Activated naive CD8-positive, alpha-beta T cell treated with anti-CD3 and anti-CD28 coated beads, Interleukin-2, amount 50 U/mL, for 24 hours (primary cell): Measurements from ENCODE around the gene LRG1.
"Not testable (repeated sequence)": the region's sequence is repeated elsewhere in the genome, so short reads cannot be mapped to it uniquely, and the experiment has no call there.

ENCODE experiments used
- ATAC-seq: fragments of 150-1000 bp; cut with Tn5 transposase; one replicate; pipeline ENCODE4 v1.10.0; 2021
- DNase-seq: peaks from one replicate; pipeline ENCODE4 v3.0.0; 2021
- H3K27ac Mint-ChIP-seq: one replicate; pipeline ENCODE4 v1.8.0; 2021; ENCODE audit warnings: mild to moderate bottlenecking, mixed read lengths
- H3K27me3 Mint-ChIP-seq: one replicate; pipeline ENCODE4 v1.8.0; 2021; ENCODE audit warnings: mixed read lengths
- H3K36me3 Mint-ChIP-seq: one replicate; pipeline ENCODE4 v1.8.0; 2021; ENCODE audit warnings: low read depth, mixed read lengths
- H3K4me1 Mint-ChIP-seq: one replicate; pipeline ENCODE4 v1.8.0; 2021; ENCODE audit warnings: mixed read lengths
- H3K4me3 Mint-ChIP-seq: one replicate; pipeline ENCODE4 v1.8.0; 2021; ENCODE audit warnings: mild to moderate bottlenecking, moderate library complexity, mixed read lengths
- H3K9me3 Mint-ChIP-seq: one replicate; pipeline ENCODE4 v1.8.0; 2021; ENCODE audit warnings: mixed read lengths

The LRG1 gene

DNA sequence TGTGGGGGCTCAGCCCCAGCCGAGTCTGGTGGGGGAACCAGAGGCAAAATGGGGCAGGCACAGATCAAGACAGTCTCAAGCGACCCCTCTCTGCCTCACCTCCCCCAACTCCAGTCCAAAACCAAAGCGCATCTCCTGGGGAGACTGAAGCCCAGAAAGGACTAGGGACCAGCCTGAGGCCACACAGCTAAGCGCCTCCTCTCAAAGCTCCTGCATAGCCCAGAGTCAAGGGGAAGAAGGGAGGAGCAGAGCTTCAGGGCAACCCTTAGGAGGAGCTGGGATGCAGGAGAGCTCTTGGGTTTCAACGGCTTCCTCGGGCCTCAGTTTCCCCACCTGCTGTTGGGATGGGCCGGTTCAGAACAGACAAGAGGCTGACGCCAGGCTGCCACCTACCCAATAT, 39.6 kb upstream of the LRG1 start:
- Mint-ChIP-seq H3K4me3 (no peak overlapping the region), H3K27me3 (peaks cover 60% of the 10 kb centered on the region), H3K27ac (no peak overlapping the region), H3K9me3 (no peaks in the 10 kb centered on the region), H3K36me3 (no peaks in the 10 kb centered on the region), H3K4me1 (peaks cover 19% of the 10 kb centered on the region)
- no peak for DNase-seq
- no peak for ATAC-seq

DNA sequence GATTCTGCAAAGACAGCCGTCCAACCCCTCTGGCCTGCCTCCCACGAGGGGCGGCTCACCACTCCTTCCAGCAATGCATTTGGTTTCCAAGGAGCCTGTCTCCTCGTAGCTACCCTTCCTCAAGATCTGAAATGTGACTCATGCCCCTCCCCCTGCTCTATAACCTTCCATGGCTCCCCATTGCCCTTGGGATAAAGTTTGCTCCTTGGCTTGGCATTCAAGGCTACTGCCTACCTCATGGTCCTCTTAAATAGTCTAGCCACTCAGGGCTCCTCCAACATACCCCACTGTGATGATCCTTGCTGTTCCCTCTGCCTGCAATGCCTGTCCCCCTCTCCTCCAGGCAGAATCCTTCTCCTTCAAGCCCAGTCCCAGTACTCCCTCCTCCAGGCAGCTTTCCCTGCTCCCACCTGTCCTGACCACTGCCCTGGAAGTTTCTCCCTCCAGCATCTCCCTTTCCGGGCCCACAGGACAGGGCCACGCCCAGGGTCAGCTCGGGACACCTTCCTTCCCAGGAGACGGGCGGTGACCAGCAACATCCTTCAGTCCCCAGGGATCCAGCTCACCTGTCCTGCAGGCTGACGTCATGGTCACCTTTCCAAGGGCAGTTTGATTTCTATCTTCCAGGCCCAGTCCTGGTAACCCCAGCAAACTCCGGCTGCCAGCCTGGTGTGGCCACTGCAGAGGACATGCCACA, 38.9 kb upstream of the LRG1 start:
- H3K27ac Mint-ChIP-seq: no peak overlapping the region
- H3K27me3 Mint-ChIP-seq: peaks cover 66% of the 10 kb centered on the region
- no peaks in the 10 kb centered on the region for H3K9me3 Mint-ChIP-seq
- no peak for ATAC-seq
- DNase-seq: no peak
- H3K4me1 Mint-ChIP-seq: peaks cover 19% of the 10 kb centered on the region
- H3K36me3 Mint-ChIP-seq: no peaks in the 10 kb centered on the region
- no peak overlapping the region for H3K4me3 Mint-ChIP-seq

DNA sequence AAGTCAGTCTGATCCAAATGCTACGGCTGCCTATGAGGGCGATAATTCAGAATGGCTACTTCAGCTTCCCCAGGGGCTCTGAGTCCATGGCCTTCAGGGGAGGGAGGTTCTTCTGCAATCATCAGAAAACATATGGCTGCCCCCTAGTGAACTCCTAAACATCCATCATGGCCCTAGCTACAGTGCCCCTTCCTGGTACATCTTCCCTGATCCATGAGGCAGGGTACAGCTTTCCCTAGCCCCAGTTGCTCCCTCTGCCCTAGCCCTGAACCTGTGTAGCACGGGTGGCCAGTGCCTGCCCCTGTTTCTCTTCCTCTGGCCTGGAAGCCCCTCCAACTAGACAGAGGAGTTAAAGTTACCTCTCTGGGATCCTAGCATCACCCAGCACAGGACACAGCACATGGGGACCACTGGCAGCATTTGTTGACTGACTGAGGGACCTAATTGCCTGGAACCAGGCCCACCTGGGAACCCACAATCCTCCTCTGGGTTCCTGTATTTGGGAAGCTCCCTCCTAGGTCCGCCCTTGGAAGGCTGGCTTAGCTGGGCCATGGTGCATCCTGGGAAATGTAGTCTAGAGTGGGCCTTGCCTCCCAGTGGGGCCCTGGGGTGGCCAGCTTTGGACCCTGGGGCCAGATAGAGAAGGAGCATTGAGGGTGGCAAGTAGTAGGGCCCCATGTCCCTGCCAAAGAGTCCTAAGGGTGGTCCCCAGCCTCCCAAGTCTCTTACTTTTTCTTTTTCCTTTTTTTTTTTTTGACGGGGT, 37.4 kb upstream of the LRG1 start:
- ATAC-seq (no peak), DNase-seq (no peak)
- peaks cover 58% of the 10 kb centered on the region for H3K27me3 Mint-ChIP-seq
- H3K4me3 Mint-ChIP-seq: no peak overlapping the region
- no peaks in the 10 kb centered on the region for H3K9me3 Mint-ChIP-seq
- H3K4me1 Mint-ChIP-seq: peaks cover 18% of the 10 kb centered on the region
- no peaks in the 10 kb centered on the region for H3K36me3 Mint-ChIP-seq
- H3K27ac Mint-ChIP-seq: no peak overlapping the region

DNA sequence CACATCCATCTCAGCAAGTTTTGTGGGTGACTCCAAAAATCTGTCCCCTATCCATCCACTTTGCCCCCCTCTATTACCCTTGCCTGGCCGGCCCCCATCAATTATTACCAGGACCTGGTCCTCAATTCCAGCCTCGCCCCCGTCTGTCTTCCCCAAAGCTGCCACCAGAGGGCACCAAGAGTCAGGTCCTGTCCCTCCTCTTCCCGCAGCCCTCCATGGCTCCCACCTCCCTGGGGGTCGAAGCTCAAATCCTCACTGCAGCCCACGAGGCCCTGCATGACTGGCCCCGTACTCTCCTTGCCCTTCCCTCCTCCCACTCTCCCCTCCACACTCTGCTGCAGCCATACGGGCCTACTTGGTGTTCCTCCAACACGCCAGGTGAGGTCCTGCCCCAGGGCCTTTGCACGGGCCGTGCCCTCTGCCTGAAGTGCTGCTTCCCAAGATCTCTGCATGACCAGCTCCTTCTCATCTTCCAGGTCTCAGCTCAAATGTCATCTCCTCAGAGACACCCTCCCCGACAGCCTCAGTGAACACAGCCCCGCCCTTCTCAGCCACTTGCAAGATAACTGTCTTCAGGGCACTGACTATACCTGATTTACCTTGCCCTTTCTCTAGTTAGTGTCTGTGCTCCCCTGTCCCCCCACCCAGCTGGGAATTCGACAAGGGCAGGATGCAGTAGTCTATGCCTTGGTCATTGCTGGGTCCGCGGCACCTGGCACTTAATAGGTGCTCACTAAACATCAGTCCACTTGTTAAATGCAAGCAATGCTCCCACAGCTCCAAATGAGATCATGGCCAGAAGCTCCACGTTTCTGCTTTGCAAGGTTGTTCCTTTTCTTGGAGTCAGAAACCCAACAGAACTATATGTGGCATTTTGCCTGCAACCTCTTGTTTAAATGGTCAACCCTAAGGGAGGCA, 36.4 kb upstream of the LRG1 start:
- Mint-ChIP-seq H3K9me3 (no peaks in the 10 kb centered on the region), H3K36me3 (no peaks in the 10 kb centered on the region), H3K4me3 (no peak overlapping the region), H3K27ac (no peak overlapping the region), H3K27me3 (peaks cover 53% of the 10 kb centered on the region), H3K4me1 (peaks cover 13% of the 10 kb centered on the region)
- DNase-seq: peak; percentile 84
- ATAC-seq: peak; percentile 13

DNA sequence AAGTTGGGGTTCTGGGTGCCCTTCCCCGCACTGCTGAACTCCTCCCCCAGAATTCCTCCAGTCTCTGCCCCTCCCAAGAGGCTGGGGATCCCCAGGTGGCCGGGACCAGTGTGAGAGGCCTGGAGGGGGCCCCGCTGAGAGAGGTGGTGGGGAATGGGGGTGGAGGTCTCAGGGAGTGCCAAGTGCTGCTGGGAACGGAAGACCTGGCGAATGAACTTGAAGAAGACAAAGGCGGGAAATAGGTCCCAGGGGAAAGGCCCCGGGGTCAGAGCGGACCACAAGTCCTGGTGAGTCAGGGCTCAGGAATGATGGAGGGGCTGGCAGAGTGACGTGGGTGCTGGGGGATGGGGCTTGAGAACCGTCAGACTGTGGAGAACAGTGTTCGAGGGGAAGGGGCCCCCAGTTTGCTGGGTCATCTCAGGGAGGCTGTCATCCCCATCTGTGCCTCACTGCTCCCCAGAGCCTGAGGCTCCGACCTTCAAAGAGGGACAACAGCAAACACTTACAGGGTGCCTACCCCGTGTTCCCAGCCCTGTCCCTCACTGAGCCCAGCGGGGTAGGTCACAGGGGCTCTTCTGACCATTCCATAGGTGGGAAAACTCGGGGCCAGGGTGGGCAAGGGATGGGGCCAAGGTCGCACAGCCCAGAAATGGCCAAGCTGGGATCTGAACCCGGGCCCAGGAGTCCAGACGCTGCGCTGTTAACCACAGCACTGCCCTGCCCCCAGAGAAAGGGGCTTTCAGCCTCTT, 35.6 kb upstream of the LRG1 start:
- peak; percentile 55 for DNase-seq
- peak; percentile 68 for ATAC-seq
- Mint-ChIP-seq H3K36me3 (no peaks in the 10 kb centered on the region), H3K9me3 (no peaks in the 10 kb centered on the region), H3K4me3 (no peak overlapping the region), H3K27me3 (peaks cover 50% of the 10 kb centered on the region), H3K27ac (no peak overlapping the region), H3K4me1 (peaks cover 13% of the 10 kb centered on the region)

DNA sequence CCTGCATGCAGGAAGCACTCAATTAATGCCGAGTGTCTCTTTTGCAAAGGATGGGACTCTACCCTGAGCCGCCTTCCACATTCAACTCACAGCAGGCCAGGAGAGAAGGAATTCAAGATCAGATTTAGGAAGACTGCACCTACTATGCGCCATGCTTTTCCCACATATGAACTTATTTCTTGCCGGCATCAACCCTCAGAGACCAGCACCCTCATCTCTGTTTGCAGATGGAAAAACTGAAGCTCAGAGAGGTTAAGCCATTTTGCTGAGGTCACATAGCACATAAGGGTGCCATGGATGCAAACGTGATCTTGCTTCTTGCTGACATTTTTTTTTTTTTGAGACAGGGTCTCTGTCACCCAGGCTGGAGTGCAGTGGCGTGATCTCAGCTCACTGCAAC, 33.8 kb upstream of the LRG1 start:
- H3K9me3 Mint-ChIP-seq: no peaks in the 10 kb centered on the region
- no peak overlapping the region for H3K4me3 Mint-ChIP-seq
- DNase-seq (no peak), ATAC-seq (no peak)
- no peak overlapping the region for H3K27ac Mint-ChIP-seq
- H3K4me1 Mint-ChIP-seq: peaks cover 13% of the 10 kb centered on the region
- H3K27me3 Mint-ChIP-seq: peaks cover 34% of the 10 kb centered on the region
- H3K36me3 Mint-ChIP-seq: no peaks in the 10 kb centered on the region

DNA sequence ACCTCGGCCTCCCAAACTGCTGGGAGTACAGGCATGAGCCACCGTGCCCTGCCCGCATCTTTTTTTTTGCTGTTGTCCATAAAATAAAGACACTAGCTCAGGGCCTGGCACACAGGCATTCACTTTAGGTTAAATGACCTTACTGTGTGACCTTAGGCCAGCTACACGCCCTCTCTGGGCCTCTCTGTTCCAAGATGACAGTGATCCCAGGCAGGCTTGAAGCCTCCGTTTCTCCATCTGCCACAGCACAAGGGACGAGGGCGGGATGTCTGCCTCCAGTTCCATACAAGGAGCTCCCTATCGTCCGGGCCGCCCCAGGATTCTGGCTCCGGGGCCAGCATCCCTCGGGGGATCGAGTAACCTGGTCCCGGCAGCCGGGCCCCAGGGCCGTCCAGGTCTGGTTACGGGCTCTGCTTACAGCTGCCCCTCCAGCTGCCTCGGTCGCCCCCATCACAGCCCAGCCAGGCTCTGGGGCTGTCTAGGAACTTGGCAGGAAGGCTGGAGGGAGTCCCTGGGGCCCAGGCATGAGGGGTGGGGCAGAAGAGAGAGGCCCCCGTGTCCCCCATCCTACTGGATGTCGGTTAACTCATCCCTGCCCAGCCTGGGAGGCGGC, 31.6 kb upstream of the LRG1 start:
- DNase-seq (no peak), ATAC-seq (no peak)
- Mint-ChIP-seq H3K4me1 (peaks cover 13% of the 10 kb centered on the region), H3K9me3 (no peaks in the 10 kb centered on the region), H3K27me3 (peaks cover 29% of the 10 kb centered on the region), H3K27ac (no peak overlapping the region), H3K4me3 (no peak overlapping the region), H3K36me3 (no peaks in the 10 kb centered on the region)

DNA sequence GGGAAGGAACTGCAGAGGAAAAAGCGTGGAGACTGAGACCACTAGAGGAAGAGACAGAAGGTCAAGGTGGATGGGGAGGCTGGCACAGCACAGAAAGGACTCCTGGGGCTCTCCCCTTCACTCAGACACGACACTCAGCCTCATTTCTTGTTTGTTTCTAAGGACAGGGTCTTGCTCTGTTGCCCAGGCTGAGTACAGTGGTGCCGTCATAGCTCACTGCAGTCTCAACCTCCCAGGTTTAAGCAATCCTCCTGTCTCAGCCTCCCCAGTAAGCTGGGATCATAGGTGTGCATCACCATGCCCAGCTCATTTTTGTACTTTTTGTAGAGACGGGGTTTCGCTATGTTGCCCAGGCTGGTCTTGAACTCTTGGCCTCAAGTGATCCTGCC, 31.1 kb upstream of the LRG1 start:
- DNase-seq: no peak
- Mint-ChIP-seq H3K4me1 (peaks cover 10% of the 10 kb centered on the region), H3K4me3 (no peak overlapping the region), H3K36me3 (no peaks in the 10 kb centered on the region), H3K9me3 (no peaks in the 10 kb centered on the region), H3K27me3 (peaks cover 24% of the 10 kb centered on the region), H3K27ac (no peak overlapping the region)
- ATAC-seq: no peak

DNA sequence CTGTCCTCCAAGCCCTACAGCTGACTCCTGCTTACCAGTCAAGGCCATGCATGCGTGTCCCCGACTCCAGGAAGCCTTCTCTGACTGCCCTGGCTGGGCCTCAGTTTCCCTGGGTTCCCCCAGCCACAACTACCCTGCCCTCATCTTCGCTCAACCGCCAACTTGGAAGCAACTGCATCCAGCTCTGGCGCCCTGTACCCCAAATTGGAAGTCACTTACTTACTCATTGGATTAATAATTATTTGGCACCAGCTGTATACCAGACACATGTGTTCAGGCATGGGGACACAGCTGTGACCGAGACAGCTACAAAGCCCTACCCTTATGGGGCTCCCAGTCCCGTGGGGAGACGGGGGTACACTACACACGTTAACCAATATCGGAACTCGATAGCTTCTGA, 30.6 kb upstream of the LRG1 start:
- Mint-ChIP-seq H3K4me1 (peaks cover 5% of the 10 kb centered on the region), H3K27me3 (peaks cover 19% of the 10 kb centered on the region), H3K27ac (no peak overlapping the region), H3K9me3 (no peaks in the 10 kb centered on the region), H3K4me3 (no peak overlapping the region), H3K36me3 (no peaks in the 10 kb centered on the region)
- DNase-seq (no peak), ATAC-seq (no peak)

DNA sequence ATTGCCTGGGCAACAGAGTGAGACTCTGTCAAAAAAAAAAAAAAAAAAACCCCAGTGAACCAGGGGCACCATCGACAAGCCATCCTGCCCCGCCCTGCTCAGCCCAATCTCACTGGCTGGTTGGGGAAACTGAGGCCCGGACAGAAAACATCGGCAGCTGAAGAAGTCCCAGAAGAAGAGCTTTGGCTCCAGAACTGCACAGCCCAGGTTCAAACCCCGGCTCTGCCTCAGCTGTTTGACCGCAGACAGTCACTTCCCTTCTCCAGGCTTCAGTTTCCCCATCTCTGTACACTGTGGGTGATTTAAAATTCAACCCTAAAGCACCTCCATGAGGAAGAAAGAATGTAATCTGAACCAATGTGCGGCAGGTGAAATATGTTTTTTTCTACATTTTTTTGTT, 29.1 kb upstream of the LRG1 start:
- Mint-ChIP-seq H3K4me3 (no peak overlapping the region), H3K36me3 (no peaks in the 10 kb centered on the region), H3K4me1 (no peaks in the 10 kb centered on the region), H3K27me3 (peaks cover 11% of the 10 kb centered on the region), H3K27ac (no peak overlapping the region), H3K9me3 (no peaks in the 10 kb centered on the region)
- DNase-seq (no peak), ATAC-seq (no peak)

DNA sequence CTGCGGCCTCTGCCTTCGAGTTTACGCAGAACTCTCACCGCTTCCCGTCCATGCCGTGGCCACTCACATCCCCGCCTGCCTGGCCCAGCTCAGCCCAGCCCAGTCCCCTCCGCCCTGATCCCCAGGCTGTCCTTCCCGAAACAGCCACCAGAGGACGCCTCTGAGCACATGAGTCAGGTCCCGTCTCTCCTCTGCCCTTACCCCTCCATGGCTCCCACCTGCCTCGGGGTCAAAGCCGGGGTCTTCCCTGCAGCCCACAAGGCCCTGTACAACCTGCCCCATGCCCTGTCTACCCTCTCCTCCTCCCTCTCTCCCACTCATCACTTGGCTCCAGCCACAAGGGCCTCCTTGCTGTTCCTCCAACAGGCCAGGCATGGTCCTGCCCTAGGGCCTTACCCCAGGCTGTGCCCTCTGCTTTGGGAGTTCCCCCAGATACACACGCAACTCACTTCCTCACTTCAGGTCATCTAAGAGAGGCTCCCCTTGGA, 27.8 kb upstream of the LRG1 start:
- no peak overlapping the region for H3K4me3 Mint-ChIP-seq
- DNase-seq (peak; percentile 76), ATAC-seq (peak; percentile 72)
- no peaks in the 10 kb centered on the region for H3K9me3 Mint-ChIP-seq
- no peaks in the 10 kb centered on the region for H3K36me3 Mint-ChIP-seq
- H3K27ac Mint-ChIP-seq: no peak overlapping the region
- peaks cover 6% of the 10 kb centered on the region for H3K27me3 Mint-ChIP-seq
- H3K4me1 Mint-ChIP-seq: no peaks in the 10 kb centered on the region

DNA sequence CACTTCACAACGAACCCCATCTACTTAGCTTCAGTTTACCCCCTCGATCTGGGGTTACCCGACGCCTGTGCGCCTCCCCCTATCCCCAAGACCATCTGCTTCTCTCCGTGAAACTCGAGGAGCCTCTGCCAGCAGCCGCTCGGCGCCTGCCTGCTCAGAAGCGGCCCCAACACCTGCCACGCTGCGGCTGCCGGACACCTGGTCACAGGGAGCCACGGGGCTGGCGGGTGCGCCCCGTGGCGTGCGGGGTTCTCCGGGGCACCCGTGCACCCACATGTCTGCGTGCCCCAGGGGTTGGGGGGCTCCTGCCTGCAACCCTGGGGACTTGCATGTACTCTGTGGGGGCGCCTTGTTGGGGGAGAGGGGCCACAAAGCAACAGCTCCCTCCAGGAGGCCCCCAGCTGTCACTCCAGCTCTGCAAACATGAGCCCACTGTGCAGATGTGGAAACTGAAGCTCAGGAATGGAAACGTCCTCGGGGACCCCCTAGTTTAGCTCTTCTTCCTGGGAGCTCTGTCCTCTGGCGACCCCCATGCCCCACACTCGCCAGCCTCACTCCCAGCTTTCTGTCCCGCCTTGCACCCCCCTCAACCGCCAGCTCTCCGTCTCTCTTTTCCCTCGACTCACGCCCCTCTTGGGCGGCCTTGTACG, 26.7 kb upstream of the LRG1 start:
- no peaks in the 10 kb centered on the region for H3K9me3 Mint-ChIP-seq
- DNase-seq: no peak
- no peak overlapping the region for H3K4me3 Mint-ChIP-seq
- ATAC-seq: no peak
- no peak overlapping the region for H3K27ac Mint-ChIP-seq
- H3K27me3 Mint-ChIP-seq: peaks cover 6% of the 10 kb centered on the region
- H3K36me3 Mint-ChIP-seq: no peaks in the 10 kb centered on the region
- no peaks in the 10 kb centered on the region for H3K4me1 Mint-ChIP-seq

DNA sequence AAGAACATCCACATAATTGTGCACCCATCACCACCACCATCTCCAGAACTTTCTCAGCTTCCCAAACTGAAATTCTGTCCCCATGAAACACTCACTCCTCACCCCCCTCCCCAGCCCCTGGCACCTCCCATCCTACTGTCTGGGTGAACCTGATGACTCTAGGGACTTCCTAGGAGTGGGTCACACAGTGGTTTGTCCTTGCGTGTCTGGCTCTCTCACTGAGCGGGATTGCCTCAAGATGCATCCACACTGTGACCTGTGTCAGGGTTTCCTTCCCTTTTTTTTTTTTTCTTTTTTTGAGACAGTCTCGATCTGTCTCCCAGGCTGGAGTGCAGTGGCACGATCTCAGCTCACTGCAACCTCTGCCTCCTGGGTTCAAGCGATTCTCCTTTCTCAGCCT, 23.7 kb upstream of the LRG1 start:
- H3K4me1 Mint-ChIP-seq, H3K27me3 Mint-ChIP-seq, H3K27ac Mint-ChIP-seq, ATAC-seq, DNase-seq, H3K4me3 Mint-ChIP-seq, H3K36me3 Mint-ChIP-seq, H3K9me3 Mint-ChIP-seq: not testable (repeated sequence)
